LNCaP clone FGC (cell line): ENCODE data around the gene CADM4.
"Not testable (repeated sequence)": the region's sequence is repeated elsewhere in the genome, so short reads cannot be mapped to it uniquely, and the experiment has no call there.

ENCODE experiments used
- DNase-seq: peaks from one replicate; pipeline ENCODE4 v3.0.0-alpha.2; 2011; ENCODE audit warnings: low read depth
- H3K4me3 ChIP-seq: 2 replicates; pipeline ENCODE4 v1.5.1; 2011; ENCODE audit warnings: mild to moderate bottlenecking, low read depth, low read length, control low read depth
- TF ChIP-seq, protein P1 (sequence below): IDR thresholded peaks from 2 replicates; pipeline ENCODE4 v1.5.1; 2012; ENCODE audit warnings: mild to moderate bottlenecking; ENCODE audit not compliant: control insufficient read depth, insufficient read depth; ENCODE audit errors: extremely low read depth

The CADM4 gene, protein sequence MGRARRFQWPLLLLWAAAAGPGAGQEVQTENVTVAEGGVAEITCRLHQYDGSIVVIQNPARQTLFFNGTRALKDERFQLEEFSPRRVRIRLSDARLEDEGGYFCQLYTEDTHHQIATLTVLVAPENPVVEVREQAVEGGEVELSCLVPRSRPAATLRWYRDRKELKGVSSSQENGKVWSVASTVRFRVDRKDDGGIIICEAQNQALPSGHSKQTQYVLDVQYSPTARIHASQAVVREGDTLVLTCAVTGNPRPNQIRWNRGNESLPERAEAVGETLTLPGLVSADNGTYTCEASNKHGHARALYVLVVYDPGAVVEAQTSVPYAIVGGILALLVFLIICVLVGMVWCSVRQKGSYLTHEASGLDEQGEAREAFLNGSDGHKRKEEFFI

GRCh38 chr19:43639519-43640423 lies at the start of gene CADM4:
Gene CADM4, minus strand, starts transcription at chr19:43639850. Its CDS starts 60 bp downstream, at chr19:43639790.
- no peak for DNase-seq

GRCh38 chr19:43688059-43688701 lies 48.5 kb upstream of the CADM4 start:
- H3K4me3 ChIP-seq, result no peak overlapping the region
- TF ChIP-seq, protein P1, sequence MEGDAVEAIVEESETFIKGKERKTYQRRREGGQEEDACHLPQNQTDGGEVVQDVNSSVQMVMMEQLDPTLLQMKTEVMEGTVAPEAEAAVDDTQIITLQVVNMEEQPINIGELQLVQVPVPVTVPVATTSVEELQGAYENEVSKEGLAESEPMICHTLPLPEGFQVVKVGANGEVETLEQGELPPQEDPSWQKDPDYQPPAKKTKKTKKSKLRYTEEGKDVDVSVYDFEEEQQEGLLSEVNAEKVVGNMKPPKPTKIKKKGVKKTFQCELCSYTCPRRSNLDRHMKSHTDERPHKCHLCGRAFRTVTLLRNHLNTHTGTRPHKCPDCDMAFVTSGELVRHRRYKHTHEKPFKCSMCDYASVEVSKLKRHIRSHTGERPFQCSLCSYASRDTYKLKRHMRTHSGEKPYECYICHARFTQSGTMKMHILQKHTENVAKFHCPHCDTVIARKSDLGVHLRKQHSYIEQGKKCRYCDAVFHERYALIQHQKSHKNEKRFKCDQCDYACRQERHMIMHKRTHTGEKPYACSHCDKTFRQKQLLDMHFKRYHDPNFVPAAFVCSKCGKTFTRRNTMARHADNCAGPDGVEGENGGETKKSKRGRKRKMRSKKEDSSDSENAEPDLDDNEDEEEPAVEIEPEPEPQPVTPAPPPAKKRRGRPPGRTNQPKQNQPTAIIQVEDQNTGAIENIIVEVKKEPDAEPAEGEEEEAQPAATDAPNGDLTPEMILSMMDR, result no peak
- no peak for DNase-seq

More at GRCh38 chr19:43639519-43640423, at the start of gene CADM4:
- TF ChIP-seq, protein P1, result no peak
- H3K4me3 ChIP-seq, result peak within 1 kb of the TSS; percentile 49

DNA sequence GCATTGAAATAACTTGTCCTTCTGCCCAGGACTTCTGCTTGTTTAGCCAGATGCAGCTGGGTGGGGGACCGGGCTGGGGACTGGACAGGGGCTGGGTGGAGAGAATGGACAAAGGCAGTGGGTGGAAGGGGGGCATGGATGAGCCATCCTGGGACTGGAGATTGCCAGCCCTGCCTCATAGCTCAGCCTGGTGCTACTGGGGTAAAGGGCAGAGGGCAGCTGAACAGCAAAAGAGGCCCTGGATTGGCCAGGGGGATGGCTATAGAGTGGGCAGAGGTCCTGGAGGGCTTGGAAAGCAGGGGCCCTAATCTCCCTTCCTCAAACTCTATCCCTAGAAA lies 48.0 kb upstream of the CADM4 start:
- no peak for DNase-seq

GRCh38 chr19:43684326-43684725 lies 44.7 kb upstream of the CADM4 start:
- TF ChIP-seq, protein P1, result no peak
- DNase-seq, result no peak
- H3K4me3 ChIP-seq, result no peak overlapping the region

More for the DNA sequence above, 48.0 kb upstream of the CADM4 start:
- no peak overlapping the region for H3K4me3 ChIP-seq
- TF ChIP-seq, protein P1, result no peak

DNA sequence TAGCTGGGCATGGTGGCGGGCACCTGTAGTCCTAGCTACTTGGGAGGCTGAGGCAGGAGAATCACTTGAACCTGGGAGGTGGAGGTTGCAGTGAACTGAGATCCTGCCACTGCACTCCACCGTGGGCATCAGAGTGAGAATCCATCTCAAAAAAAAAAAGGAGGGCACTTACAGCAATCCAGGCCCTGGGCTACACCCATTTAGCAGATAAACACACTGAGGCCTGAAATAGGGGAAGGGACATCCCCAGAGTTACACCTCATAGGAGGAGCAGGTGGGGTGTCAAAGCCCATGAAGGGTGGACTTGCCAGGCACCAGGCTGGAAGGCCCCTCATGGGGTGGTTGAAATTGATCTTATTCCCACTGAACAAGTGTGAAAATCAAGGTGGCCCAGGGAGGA lies 44.3 kb upstream of the CADM4 start:
- no peak for DNase-seq
- no peak overlapping the region for H3K4me3 ChIP-seq
- TF ChIP-seq, protein P1, result no peak

DNA sequence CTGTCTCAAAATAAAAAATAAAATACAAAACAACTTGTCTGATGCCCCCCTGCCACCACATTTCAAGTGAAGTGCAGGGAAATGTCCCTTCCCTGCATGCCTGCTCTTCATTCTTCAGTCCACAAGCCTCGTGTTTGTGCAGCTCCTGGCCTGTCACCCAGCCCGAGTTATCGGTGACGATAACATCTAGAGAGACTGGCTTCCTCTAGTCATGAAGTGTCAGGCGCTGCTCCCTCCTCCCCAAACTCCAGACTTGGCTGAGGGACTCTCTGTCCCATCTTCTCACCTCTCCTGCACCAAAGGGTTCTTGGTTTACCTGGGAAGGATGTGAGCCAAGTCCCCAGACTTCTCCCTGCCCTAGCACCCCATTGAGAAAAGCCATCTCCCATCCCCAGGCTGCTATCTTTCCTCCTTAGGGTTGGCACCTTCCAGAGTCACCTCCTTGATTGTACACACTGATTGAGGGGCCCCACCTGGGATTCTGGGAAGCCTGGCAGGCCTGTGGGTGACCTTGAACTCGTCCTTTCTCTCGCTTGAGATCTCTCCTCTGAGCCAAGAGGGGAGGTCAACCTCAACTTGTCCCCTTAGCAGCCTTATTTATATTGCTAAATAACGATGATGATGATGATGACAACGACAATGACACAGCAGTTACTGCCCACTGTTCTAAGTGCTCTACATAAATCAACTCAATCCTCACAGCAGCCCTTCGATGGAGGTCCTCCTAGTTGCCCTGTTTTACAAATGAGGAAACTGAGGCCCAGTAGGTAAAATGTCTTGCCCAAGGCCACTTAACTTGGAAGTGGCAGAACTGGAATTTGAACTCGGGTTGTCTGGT lies 43.4 kb upstream of the CADM4 start:
- H3K4me3 ChIP-seq, result no peak overlapping the region
- TF ChIP-seq, protein P1, result no peak
- DNase-seq, result no peak

DNA sequence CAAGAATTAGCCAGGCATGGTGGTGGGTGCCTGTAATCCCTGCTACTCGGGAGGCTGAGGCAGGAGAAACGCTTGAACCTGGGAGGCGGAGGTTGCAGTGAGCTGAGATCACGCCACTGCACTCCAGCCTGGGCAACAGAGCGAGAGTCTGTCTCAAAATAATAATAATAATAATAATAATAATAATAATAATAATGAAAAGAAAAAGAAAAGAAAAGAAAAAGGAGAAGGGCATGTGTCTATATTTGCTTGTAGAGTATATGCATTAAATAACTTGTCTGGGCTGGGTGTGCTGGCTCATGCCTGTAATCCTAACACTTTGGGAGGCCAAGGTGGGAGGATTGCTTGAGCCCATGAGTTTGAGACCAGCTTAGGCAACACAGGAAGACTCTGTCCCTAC lies 42.6 kb upstream of the CADM4 start:
- H3K4me3 ChIP-seq, DNase-seq: not testable (repeated sequence)
